Nasal cavity respiratory epithelium epithelial cell of viscerocranial mucosa (primary cell): ENCODE measurements around the gene OR4Q3. TPM values are rescaled to one million over a fixed set of nuclear protein-coding genes. Genes with fewer than 3 reads are reported as not detected.

Source experiments
- total RNA-seq: library from RNA; depleted of rRNA; stranded (reverse); fragments of >200 nt; gene quantifications from 2 replicates; pipeline ENCODE4 v1.2.3, GENCODE V29; 2014

Gene OR4Q3
- total RNA-seq, result not detected in 2 replicates

DNA sequence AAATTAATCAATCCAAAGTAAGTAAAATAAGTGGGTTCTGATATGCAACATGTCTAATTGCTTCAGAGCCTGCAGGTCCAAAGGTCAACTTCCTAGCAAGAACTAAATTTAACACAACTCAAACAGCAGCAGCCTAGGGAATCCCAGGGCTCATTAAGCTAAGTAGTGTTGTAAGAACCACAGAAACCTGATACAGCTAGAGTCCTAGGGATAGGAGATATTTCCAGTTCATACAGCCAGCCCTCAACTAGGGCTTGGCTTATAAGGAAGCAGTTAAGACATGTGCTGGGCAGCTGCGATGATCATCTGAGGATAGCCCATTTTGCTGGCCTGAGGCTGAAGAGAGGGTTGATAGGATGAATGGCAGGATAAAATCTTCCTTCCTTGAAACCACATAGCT lies at the start of gene OR4Q3:
Gene OR4Q3 (plus strand): TSS at position 316 of the 400 bp plus-strand sequence.

GRCh38 chr14:19773204-19773603 lies 29.8 kb downstream of the OR4Q3 start, which contains the start of gene OR4M1:
Gene OR4M1 (plus strand): TSS chr14:19773504. CDS start chr14:19780323, 6,819 bp downstream.

Other genes starting within 250 kb of the OR4Q3 start
- not detected in 2 replicates for gene OR11H2, start 29.7 kb upstream of the OR4Q3 start, total RNA-seq
- gene OR4M1, start 29.9 kb downstream of the OR4Q3 start, total RNA-seq, result not detected in 2 replicates
- not detected in 2 replicates for gene OR4N2, start 60.2 kb downstream of the OR4Q3 start, total RNA-seq
- gene OR4K2, start 131.6 kb downstream of the OR4Q3 start, total RNA-seq, result not detected in 2 replicates
- not detected in 2 replicates for gene OR4K5, start 177.0 kb downstream of the OR4Q3 start, total RNA-seq
- not detected in 2 replicates for gene OR4K1, start 187.3 kb downstream of the OR4Q3 start, total RNA-seq
- gene OR4K15, start 232.0 kb downstream of the OR4Q3 start, total RNA-seq, result not detected in 2 replicates